ENCODE results near the gene MIEN1.
"Not testable (repeated sequence)": the region's sequence is repeated elsewhere in the genome, so short reads cannot be mapped to it uniquely, and the experiment has no call there.

MIEN1 gene

GRCh38 chr17:39754161-39754957, 24.0 kb upstream of the MIEN1 start:
- H3K4me1 ChIP-seq (ENCODE audit: control insufficient read depth, low read depth, low read length) = peaks cover 15% of the 10 kb centered on the region
- no peaks in the 10 kb centered on the region for H3K36me3 ChIP-seq (ENCODE audit: control insufficient read depth, low read depth, low read length)
- H3K9me3 ChIP-seq (ENCODE audit: control insufficient read depth, low read depth, low read length) = no peaks in the 10 kb centered on the region
- H3K9ac ChIP-seq (ENCODE audit: low read length) = peak overlapping the region; percentile 33
- peak overlapping the region; percentile 69 for H3K4me3 ChIP-seq (ENCODE audit: low read length)
- peaks cover 10% of the 10 kb centered on the region for H3K27me3 ChIP-seq (ENCODE audit: control insufficient read depth, insufficient read depth, low read length)
- no peak overlapping the region for H3K27ac ChIP-seq (ENCODE audit: low read length)

- Histone ChIP-seq H3K27ac (ENCODE audit: low read length) (no peak overlapping the region), H3K9me3 (ENCODE audit: control insufficient read depth, low read depth, low read length) (no peaks in the 10 kb centered on the region), H3K9ac (ENCODE audit: low read length) (peak overlapping the region; percentile 33), H3K27me3 (ENCODE audit: control insufficient read depth, insufficient read depth, low read length) (peaks cover 10% of the 10 kb centered on the region), H3K4me1 (ENCODE audit: control insufficient read depth, low read depth, low read length) (peaks cover 15% of the 10 kb centered on the region), H3K36me3 (ENCODE audit: control insufficient read depth, low read depth, low read length) (no peaks in the 10 kb centered on the region), H3K4me3 (ENCODE audit: low read length) (peak overlapping the region; percentile 69)
These were observed 23.3 kb upstream of the MIEN1 start for GRCh38 chr17:39753514-39754160.

- Histone ChIP-seq H3K27me3 (ENCODE audit: control insufficient read depth, insufficient read depth, low read length) (peaks cover 10% of the 10 kb centered on the region), H3K4me3 (ENCODE audit: low read length) (no peak overlapping the region), H3K9me3 (ENCODE audit: control insufficient read depth, low read depth, low read length) (no peaks in the 10 kb centered on the region), H3K4me1 (ENCODE audit: control insufficient read depth, low read depth, low read length) (peaks cover 15% of the 10 kb centered on the region), H3K9ac (ENCODE audit: low read length) (no peak overlapping the region), H3K36me3 (ENCODE audit: control insufficient read depth, low read depth, low read length) (no peaks in the 10 kb centered on the region), H3K27ac (ENCODE audit: low read length) (no peak overlapping the region)
These were observed 22.0 kb upstream of the MIEN1 start for GRCh38 chr17:39752241-39752881.

- peaks cover 15% of the 10 kb centered on the region for H3K4me1 ChIP-seq (ENCODE audit: control insufficient read depth, low read depth, low read length)
- H3K4me3 ChIP-seq (ENCODE audit: low read length) = no peak overlapping the region
- H3K36me3 ChIP-seq (ENCODE audit: control insufficient read depth, low read depth, low read length) = no peaks in the 10 kb centered on the region
- no peak overlapping the region for H3K27ac ChIP-seq (ENCODE audit: low read length)
- no peaks in the 10 kb centered on the region for H3K9me3 ChIP-seq (ENCODE audit: control insufficient read depth, low read depth, low read length)
- H3K27me3 ChIP-seq (ENCODE audit: control insufficient read depth, insufficient read depth, low read length) = peaks cover 10% of the 10 kb centered on the region
- no peak overlapping the region for H3K9ac ChIP-seq (ENCODE audit: low read length)
These were observed 21.3 kb upstream of the MIEN1 start for GRCh38 chr17:39751637-39752036.

GRCh38 chr17:39751016-39751543, 20.7 kb upstream of the MIEN1 start:
- peaks cover 10% of the 10 kb centered on the region for H3K27me3 ChIP-seq (ENCODE audit: control insufficient read depth, insufficient read depth, low read length)
- peaks cover under 1% of the 10 kb centered on the region for H3K36me3 ChIP-seq (ENCODE audit: control insufficient read depth, low read depth, low read length)
- H3K27ac ChIP-seq (ENCODE audit: low read length) = no peak overlapping the region
- H3K9me3 ChIP-seq (ENCODE audit: control insufficient read depth, low read depth, low read length) = no peaks in the 10 kb centered on the region
- H3K4me3 ChIP-seq (ENCODE audit: low read length) = no peak overlapping the region
- peaks cover 11% of the 10 kb centered on the region for H3K4me1 ChIP-seq (ENCODE audit: control insufficient read depth, low read depth, low read length)
- H3K9ac ChIP-seq (ENCODE audit: low read length) = no peak overlapping the region

- H3K4me1 ChIP-seq (ENCODE audit: control insufficient read depth, low read depth, low read length) = peaks cover 8% of the 10 kb centered on the region
- peaks cover 5% of the 10 kb centered on the region for H3K36me3 ChIP-seq (ENCODE audit: control insufficient read depth, low read depth, low read length)
- no peak overlapping the region for H3K4me3 ChIP-seq (ENCODE audit: low read length)
- no peak overlapping the region for H3K9ac ChIP-seq (ENCODE audit: low read length)
- no peak overlapping the region for H3K27ac ChIP-seq (ENCODE audit: low read length)
- no peaks in the 10 kb centered on the region for H3K9me3 ChIP-seq (ENCODE audit: control insufficient read depth, low read depth, low read length)
- peaks cover 10% of the 10 kb centered on the region for H3K27me3 ChIP-seq (ENCODE audit: control insufficient read depth, insufficient read depth, low read length)
These were observed 20.0 kb upstream of the MIEN1 start for GRCh38 chr17:39750131-39751015.

GRCh38 chr17:39748444-39749034, 18.2 kb upstream of the MIEN1 start:
- not testable (repeated sequence) for H3K4me1 ChIP-seq (ENCODE audit: control insufficient read depth, low read depth, low read length)

GRCh38 chr17:39747745-39748144, 17.4 kb upstream of the MIEN1 start:
- Histone ChIP-seq H3K27me3 (ENCODE audit: control insufficient read depth, insufficient read depth, low read length) (peaks cover under 1% of the 10 kb centered on the region), H3K4me3 (ENCODE audit: low read length) (no peak overlapping the region), H3K9me3 (ENCODE audit: control insufficient read depth, low read depth, low read length) (no peaks in the 10 kb centered on the region), H3K27ac (ENCODE audit: low read length) (no peak overlapping the region), H3K36me3 (ENCODE audit: control insufficient read depth, low read depth, low read length) (peaks cover 15% of the 10 kb centered on the region), H3K4me1 (ENCODE audit: control insufficient read depth, low read depth, low read length) (no peaks in the 10 kb centered on the region), H3K9ac (ENCODE audit: low read length) (no peak overlapping the region)

More at GRCh38 chr17:39748444-39749034, 18.2 kb upstream of the MIEN1 start:
- not testable (repeated sequence) for H3K9ac ChIP-seq (ENCODE audit: low read length); H3K27ac ChIP-seq (ENCODE audit: low read length); H3K27me3 ChIP-seq (ENCODE audit: control insufficient read depth, insufficient read depth, low read length); H3K9me3 ChIP-seq (ENCODE audit: control insufficient read depth, low read depth, low read length); H3K4me3 ChIP-seq (ENCODE audit: low read length)
- peaks cover 11% of the 10 kb centered on the region for H3K36me3 ChIP-seq (ENCODE audit: control insufficient read depth, low read depth, low read length)

GRCh38 chr17:39746145-39746461, 15.8 kb upstream of the MIEN1 start:
- no peak overlapping the region for H3K27ac ChIP-seq (ENCODE audit: low read length)
- H3K4me3 ChIP-seq (ENCODE audit: low read length) = no peak overlapping the region
- peaks cover 2% of the 10 kb centered on the region for H3K4me1 ChIP-seq (ENCODE audit: control insufficient read depth, low read depth, low read length)
- no peaks in the 10 kb centered on the region for H3K27me3 ChIP-seq (ENCODE audit: control insufficient read depth, insufficient read depth, low read length)
- H3K36me3 ChIP-seq (ENCODE audit: control insufficient read depth, low read depth, low read length) = peaks cover 18% of the 10 kb centered on the region
- H3K9me3 ChIP-seq (ENCODE audit: control insufficient read depth, low read depth, low read length) = no peaks in the 10 kb centered on the region
- no peak overlapping the region for H3K9ac ChIP-seq (ENCODE audit: low read length)

GRCh38 chr17:39745335-39746144, 15.2 kb upstream of the MIEN1 start:
- Histone ChIP-seq H3K27me3 (ENCODE audit: control insufficient read depth, insufficient read depth, low read length) (no peaks in the 10 kb centered on the region), H3K9me3 (ENCODE audit: control insufficient read depth, low read depth, low read length) (no peaks in the 10 kb centered on the region), H3K27ac (ENCODE audit: low read length) (no peak overlapping the region), H3K9ac (ENCODE audit: low read length) (no peak overlapping the region), H3K4me3 (ENCODE audit: low read length) (no peak overlapping the region), H3K4me1 (ENCODE audit: control insufficient read depth, low read depth, low read length) (peaks cover 7% of the 10 kb centered on the region), H3K36me3 (ENCODE audit: control insufficient read depth, low read depth, low read length) (peaks cover 18% of the 10 kb centered on the region)
